Lower leg skin (tissue), 3 donors: ENCODE data around the gene DTX3.

Source experiments
- POLR2A ChIP-seq, 2 donors: fragments of 450-650 bp; IDR thresholded peaks; one replicate each; pipeline ENCODE4 v1.6.1; 2016 to 2017; ENCODE audit warnings: antibody characterized with exemption in 2 of 2, mild to moderate bottlenecking in 1 of 2, moderate library complexity in 1 of 2
- TF ChIP-seq, protein P1 (sequence below), 3 donors: fragments of 450-650 bp; IDR thresholded peaks; one replicate each; pipeline ENCODE4 v1.5.1; 2016; ENCODE audit warnings: antibody characterized with exemption in 3 of 3, mild to moderate bottlenecking in 3 of 3, moderate library complexity in 2 of 3

DNA sequence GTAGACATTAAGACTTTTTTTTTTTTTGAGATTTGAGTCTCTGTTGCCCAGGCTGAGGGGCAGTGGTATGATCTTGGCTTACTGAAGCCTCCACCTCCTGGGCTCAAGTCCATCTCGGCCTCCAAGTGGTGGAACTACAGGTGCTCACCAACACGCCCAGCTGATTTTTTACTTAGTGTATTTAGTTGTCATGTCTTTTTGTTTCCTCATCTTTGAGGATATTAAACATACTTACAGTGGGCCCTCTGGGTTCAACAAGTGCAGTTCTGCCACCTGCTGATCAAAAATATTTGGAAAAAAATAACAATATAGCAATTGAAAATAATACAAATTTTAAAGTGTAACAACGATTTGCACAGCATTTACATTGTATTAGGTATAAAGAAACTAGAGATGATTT lies 32.7 kb downstream of the DTX3 start:
- TF ChIP-seq, protein P1, sequence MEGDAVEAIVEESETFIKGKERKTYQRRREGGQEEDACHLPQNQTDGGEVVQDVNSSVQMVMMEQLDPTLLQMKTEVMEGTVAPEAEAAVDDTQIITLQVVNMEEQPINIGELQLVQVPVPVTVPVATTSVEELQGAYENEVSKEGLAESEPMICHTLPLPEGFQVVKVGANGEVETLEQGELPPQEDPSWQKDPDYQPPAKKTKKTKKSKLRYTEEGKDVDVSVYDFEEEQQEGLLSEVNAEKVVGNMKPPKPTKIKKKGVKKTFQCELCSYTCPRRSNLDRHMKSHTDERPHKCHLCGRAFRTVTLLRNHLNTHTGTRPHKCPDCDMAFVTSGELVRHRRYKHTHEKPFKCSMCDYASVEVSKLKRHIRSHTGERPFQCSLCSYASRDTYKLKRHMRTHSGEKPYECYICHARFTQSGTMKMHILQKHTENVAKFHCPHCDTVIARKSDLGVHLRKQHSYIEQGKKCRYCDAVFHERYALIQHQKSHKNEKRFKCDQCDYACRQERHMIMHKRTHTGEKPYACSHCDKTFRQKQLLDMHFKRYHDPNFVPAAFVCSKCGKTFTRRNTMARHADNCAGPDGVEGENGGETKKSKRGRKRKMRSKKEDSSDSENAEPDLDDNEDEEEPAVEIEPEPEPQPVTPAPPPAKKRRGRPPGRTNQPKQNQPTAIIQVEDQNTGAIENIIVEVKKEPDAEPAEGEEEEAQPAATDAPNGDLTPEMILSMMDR (IDR thresholded peaks at IDR 0.05) = no peak
- TF ChIP-seq POLR2A (IDR thresholded peaks at IDR 0.05) = no peak
